ENCODE measurements around the gene GPR107.
"Not testable (repeated sequence)": the region's sequence is repeated elsewhere in the genome, so short reads cannot be mapped to it uniquely, and the experiment has no call there.

Gene GPR107

DNA sequence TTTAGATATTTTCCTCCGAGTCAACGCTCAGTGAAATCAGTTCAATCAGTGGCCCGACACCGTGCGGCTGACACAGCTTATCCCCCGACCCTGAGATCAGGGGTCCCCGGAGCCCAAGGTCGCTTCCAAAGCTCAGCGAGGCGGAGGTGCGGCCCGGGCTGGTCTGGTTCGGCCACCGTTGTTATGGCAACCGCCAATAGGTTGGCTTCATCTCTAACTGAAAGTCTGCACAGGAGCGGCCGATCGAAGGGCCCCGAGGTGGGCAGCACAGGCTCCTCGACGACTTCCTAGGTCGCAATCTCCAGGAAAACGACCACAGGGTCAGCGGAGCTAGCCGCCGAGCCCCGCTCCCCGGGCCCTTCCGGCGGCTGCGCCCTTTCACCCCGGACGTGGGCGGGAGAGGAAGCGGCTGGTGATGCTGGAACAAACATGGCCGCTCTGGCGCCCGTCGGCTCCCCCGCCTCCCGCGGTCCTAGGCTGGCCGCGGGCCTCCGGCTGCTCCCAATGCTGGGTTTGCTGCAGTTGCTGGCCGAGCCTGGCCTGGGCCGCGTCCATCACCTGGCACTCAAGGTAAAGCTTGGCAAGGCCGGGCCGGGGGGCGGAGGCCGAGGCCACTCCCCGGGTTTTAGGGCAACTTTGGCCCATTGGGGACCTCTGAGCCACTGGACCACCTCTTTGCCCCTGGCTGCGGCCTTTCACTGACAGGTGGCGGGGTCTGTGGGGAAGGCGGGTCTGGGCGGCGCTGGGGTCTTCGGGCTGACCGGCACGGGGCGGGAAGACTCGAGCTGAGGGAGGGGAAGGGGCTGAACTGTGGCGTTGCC, at the start of gene GPR107:
Gene GPR107 (plus strand): TSS at position 403 of the 821 bp plus-strand sequence. CDS start 27 bp downstream, at position 430.
- DNase-seq, result peak; percentile 58

- no peak for DNase-seq
These were observed 49.7 kb upstream of the GPR107 start for GRCh38 chr9:130003943-130004552.

DNA sequence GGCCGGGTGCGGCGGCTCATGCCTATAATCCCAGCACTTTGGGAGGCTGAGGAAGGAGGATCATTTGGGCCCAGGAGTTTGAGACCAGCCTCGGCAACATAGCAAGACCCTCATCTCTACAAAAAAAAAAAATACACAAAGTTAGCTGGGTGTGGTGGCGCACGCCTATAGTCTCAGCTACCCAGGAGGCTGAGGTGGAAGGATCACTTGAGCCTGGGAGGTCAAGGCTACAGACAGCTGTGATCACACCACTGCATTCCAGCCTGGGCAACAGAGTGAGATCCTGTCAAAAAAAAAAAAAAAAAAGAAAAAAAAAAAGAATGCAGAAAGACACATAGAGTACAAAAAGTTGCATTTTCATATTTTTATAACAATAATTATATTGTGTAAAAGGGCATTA, 46.8 kb upstream of the GPR107 start:
- DNase-seq, result not testable (repeated sequence)

- DNase-seq, result no peak
These were observed 45.2 kb upstream of the GPR107 start for GRCh38 chr9:130008538-130008937.

GRCh38 chr9:130009546-130009945, 44.2 kb upstream of the GPR107 start:
- DNase-seq, result not testable (repeated sequence)

DNA sequence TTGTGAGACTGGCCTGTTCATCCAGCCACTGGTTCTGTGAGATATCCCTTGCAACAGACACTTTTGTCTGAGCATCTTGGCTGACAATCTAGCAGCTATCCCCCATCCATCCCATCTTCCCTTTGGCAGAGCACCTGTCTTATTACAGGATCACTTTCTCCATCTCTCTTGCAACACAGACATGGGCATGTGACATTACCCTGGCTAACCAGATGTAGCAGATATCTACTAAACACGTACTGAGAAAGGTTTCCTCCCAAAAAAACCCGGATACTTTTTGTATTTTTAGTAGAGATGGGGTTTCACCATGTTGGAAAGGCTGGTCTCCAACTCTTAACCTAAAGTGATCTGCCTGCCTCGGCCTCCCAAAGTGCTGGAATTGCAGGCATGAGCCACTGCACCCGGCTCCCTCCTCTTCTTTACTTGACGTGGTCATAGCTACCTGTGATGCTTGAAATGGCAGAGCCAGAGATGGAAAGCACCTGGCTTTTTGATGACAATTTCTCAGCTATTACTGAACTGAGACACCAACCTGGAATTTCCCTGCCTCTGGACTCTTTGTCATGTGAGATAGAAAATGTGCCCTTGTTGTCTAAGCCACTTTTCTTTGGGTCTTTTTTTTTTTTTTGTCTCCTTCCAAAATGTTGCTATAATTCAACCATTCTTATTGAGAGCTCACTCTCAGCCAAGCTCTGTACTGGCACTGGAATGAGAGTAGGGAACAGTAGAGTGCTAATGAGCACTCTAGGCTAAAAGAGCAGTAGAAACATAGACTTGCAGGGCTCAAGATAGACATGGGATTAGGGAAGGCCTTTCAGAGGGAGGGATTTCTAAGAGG, 43.3 kb upstream of the GPR107 start:
- DNase-seq, result peak; percentile 90

- no peak for DNase-seq
These were observed 40.4 kb upstream of the GPR107 start for GRCh38 chr9:130013326-130013725.

DNA sequence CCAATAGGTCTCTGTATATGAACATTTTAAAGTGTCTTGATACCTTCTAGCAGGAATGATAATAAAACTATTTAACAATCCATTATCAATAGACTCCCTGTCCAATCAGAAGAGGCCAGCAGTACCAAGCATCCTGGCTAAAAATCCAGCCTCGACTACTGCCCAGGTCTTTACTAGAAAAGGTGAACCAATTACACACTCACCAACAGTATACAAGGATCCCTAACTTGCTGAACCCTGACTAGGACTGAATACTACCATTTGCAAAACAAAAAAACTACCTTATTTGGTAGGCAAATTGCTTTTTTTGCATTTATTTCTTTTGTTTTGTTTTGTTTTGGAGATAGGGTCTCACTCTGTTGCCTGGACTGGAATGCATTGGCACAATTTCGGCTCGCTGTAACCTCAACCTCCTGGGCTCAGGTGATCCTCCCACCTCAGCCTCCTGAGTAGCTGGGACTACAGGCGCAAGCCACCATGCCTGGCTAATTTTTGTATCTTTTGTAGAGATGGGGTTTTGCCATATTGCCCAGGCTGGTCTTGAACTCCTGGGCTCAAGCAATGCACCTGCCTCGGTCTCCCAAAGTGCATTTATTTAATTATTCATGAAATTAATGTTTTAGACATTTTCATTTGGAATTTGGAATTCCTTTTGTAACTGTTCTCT, 38.2 kb upstream of the GPR107 start:
- DNase-seq, result no peak

GRCh38 chr9:130017076-130017475, 36.6 kb upstream of the GPR107 start:
- DNase-seq, result no peak

GRCh38 chr9:130017510-130017909, 36.2 kb upstream of the GPR107 start:
- DNase-seq, result not testable (repeated sequence)

DNA sequence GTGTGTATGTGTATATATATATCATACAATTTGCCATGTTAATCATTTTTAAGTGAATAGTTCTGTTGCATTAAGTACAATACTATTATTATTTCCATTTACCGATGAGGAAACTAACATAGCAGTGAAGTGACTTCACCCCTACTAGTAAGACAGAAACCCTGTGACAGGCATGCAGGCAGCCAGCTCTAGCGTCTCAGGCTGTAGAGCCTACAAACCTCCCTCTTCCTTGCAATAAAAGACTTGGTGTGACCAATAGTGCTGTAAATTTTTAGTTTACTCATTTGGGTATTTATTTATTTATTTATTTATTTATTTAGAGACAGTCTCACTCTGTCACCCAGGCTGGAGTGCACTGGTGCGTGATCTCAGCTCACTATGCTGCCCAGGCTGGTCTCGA, 35.4 kb upstream of the GPR107 start:
- no peak for DNase-seq

DNA sequence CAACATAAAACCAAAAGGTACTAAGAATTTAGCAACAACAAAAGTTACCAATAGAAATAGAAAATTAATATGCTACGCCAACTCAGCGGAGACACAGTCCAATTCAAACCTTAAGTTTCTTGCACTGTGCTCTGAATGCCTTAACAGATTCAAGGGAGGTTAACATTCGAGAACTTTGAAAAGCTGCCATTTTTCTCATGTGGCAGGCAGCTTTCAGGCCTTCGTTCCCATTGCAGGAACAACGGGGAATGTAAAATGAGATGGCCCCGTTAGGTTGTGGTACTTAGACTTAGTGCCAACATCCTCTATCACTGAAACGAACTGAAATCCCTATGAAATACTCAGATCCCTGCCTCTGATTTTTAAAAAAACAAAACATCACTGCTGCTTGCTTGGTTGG, 33.1 kb upstream of the GPR107 start:
- DNase-seq, result no peak

DNA sequence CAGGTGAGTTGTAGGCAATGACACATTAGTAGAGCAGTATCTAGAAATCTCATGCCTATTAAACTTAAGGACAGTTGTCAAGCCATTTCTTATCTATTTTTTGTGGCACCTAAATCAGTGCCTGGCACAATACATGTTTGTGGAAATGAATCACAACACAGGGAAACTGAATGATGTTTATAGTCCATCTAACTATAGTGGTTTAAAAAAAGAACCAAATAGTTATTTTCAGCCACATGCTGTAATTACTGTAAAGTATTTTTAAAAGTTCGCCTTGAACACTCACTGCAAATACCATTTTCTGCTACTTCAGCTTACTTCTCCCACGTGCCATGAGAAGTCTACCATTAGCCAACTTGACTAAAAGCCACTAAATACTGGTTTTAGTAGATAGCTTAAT, 32.6 kb upstream of the GPR107 start:
- DNase-seq, result no peak

DNA sequence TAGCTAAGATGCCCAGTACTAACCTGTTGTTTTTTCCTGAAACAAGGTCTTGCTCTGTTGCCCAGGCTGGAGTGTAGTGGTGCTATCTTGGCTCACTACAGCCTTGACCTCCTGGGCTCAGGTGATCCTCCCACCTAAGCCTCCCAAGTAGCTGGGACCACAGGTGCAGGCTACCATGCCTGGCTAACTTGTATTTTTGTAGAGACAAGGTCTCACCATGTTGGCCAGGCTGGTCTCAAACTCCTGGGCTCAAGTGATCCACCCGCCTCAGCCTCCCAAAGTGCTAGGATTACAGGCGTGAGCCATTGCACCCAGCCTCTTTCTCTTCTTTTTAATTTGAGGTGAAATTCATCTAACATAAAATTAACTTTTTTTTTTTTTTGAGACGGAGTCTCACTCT, 31.9 kb upstream of the GPR107 start:
- DNase-seq, result not testable (repeated sequence)

GRCh38 chr9:130022566-130023143, 31.1 kb upstream of the GPR107 start:
- no peak for DNase-seq

DNA sequence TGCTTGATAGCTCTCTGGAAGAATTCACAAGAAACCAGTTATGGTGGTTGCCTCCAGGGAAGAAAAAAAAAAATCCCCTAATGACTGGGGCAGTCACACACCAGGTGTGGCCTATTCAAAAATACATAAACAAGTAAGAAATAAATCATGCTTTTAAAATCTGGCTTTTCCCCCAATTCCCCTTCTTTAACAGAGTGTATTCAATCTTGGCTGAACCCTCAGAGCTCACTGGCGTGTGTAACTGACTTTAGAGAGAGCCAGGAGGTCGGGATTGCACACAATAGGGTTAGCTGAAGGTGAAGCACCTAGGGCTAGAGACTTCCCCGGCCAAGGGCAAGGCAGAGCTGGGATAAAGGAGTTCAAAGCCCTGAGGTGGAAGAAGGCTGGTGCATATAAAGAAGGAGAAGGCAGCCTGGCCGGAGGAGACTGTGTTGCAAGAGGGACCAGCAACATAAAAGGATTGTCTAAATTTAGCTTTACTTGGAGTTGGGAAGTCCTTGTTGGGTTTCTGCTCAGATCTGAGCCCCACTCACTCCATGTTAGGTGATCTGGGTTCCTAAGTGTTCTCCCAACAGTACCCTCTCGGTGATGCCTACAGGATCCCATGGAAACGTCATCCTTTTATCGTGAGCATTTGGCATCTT, 30.4 kb upstream of the GPR107 start:
- DNase-seq, result peak; percentile 85

DNA sequence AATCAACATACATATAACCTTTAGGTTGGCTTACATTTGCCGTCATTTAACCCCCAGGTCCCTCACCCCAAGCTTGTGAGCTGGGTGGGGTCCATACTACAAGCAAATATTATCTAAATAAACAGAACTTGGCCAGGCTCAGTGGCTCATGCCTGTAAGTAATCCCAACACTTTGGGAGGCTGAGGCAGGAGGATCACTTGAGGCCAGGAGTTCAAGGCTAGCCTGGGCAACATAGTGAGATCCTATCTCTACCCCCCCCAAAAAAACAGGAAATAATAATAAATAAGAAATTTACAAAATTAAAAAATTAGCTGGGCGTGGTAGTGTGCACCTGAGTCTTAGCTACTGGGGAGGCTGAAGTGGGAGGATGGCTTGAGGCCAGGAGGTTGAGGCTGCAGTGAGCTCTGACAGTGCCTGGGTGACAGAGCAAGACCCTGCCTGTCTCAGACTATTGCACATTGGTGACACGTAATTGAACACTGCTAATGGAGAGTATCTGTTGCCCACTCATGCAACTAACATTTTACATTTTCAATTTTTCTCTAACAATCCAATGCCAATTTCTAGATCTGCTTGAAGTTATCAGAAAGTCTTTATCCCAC, 29.6 kb upstream of the GPR107 start:
- no peak for DNase-seq

DNA sequence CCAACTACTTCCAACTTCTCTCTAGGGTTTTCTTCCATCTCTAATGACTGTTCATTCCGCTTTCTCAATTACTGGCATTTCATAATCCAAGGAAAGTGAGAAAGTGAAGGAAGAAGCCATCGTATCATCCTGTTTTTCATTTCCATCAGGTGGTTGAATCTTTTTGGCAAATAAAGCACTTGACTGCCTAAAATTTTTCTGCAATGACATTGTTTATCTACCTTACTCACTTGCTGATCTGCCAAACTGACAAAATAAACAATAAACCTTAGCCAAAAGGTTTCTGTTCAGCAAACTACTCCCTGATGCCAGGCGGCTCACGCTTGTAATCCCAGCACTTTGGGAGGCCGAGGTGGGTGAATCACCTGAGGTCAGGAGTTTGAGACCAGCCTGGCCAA, 29.1 kb upstream of the GPR107 start:
- no peak for DNase-seq

GRCh38 chr9:130026583-130027340, 26.9 kb upstream of the GPR107 start:
- peak; percentile 81 for DNase-seq

- DNase-seq, result no peak
These were observed 26.0 kb upstream of the GPR107 start for GRCh38 chr9:130027533-130028365.

All from CD4-positive, alpha-beta T cell treated with Interleukin-4 for 4 hours (primary cell).